Transverse colon (tissue), 4 donors: ENCODE measurements around the gene ZNF22. TPM values are rescaled to one million over a fixed set of nuclear protein-coding genes. Genes with fewer than 3 reads are reported as not detected.
A peak's percentile ranks its signal among the peaks of the same experiment; 100 is the strongest.

Source experiments
- DNase-seq: peaks from one replicate; pipeline ENCODE4 v3.0.0-alpha.2; 2019
- H3K27ac ChIP-seq, 4 donors: fragments of 200-600 bp; sonication (generic); 2 replicates each; pipeline ENCODE4 v1.5.1; 2016 to 2018; ENCODE audit warnings: inconsistent platforms in 4 of 4
- H3K27me3 ChIP-seq: fragments of 200-600 bp; sonication (generic); 2 replicates; pipeline ENCODE4 v1.5.1; 2017; ENCODE audit warnings: inconsistent platforms
- H3K36me3 ChIP-seq, 4 donors: fragments of 200-600 bp; sonication (generic); 2 replicates each; pipeline ENCODE4 v1.5.1; 2017 to 2019; ENCODE audit warnings: inconsistent platforms in 4 of 4
- H3K4me1 ChIP-seq, 4 donors: fragments of 200-600 bp; sonication (generic); 2 replicates each; pipeline ENCODE4 v1.5.1; 2017 to 2020; ENCODE audit warnings: inconsistent platforms in 4 of 4
- H3K4me3 ChIP-seq, 4 donors: fragments of 200-600 bp; sonication (generic); 1 replicate in 1 of 4; 2 replicates in 3 of 4; pipeline versions ENCODE4 v1.5.1 to v1.6.1; 2017 to 2019; ENCODE audit warnings: inconsistent platforms in 4 of 4
- H3K9me3 ChIP-seq, 2 donors: fragments of 200-600 bp; sonication (generic); 2 replicates each; pipeline ENCODE4 v1.5.1; 2017 to 2019; ENCODE audit warnings: inconsistent platforms in 2 of 2
- CTCF ChIP-seq, 5 experiments: fragments of 200-600 bp in 3 of 5; fragments of 450-650 bp in 2 of 5; sonication (generic) in 3 of 5; IDR thresholded peaks; 1 replicate in 2 of 5; 2 replicates in 3 of 5; pipeline ENCODE4 v1.5.1; 2016 to 2017; ENCODE audit warnings: antibody characterized with exemption in 5 of 5, inconsistent platforms in 3 of 5, mild to moderate bottlenecking in 2 of 5, moderate library complexity in 1 of 5
- EP300 ChIP-seq: sonication (generic); formaldehyde crosslinking; IDR thresholded peaks from one replicate; pipeline ENCODE4 v1.6.1; 2017; ENCODE audit warnings: antibody characterized with exemption, low read depth
- POLR2A ChIP-seq: fragments of 450-650 bp; IDR thresholded peaks from one replicate; pipeline ENCODE4 v1.6.1; 2016; ENCODE audit warnings: antibody characterized with exemption, mild to moderate bottlenecking, moderate library complexity
- POLR2AphosphoS5 ChIP-seq, 3 donors: sonication (generic); formaldehyde crosslinking; IDR thresholded peaks; one replicate each; pipeline ENCODE4 v1.6.1; 2016; ENCODE audit warnings: antibody characterized with exemption in 3 of 3
- WGBS, 2 donors: methylation state at CpG; one replicate each; pipeline ENCODE4 v1.1.5; 2018; ENCODE audit warnings: low coverage in 1 of 2; 5-methylcytosine and 5-hydroxymethylcytosine counted together
- in situ Hi-C, 4 donors: fragments of 200-750 bp; cut with MboI; loops; one replicate each; pipeline versions ENCODE4 v1.15.0 to v1.15.1; 2017; ENCODE audit warnings: low sequenced_read_pairs in 3 of 4, low pct_ligation_motif_present in 1 of 4, low pct_unique_long_range_greater_than_20kb in 1 of 4
- intact Hi-C: fragments of 100-400 bp; cut with DNase I; formaldehyde crosslinking; loops from one replicate; pipeline ENCODE4 v1.15.1; 2023; ENCODE audit warnings: low total_unique reads
- total RNA-seq, 4 donors: library from RNA; depleted of rRNA; stranded (reverse); fragments of >200 nt; gene quantifications; one replicate each; pipeline ENCODE4 v1.1.0, GENCODE V29; 2016

ZNF22 gene
- total RNA-seq, 4 donors from 2014 or later = 4.6 to 14.3 (median 9.5) TPM

- H3K4me3 ChIP-seq = no peak overlapping the region
- no peak for DNase-seq
- no peaks in the 10 kb centered on the region for H3K36me3 ChIP-seq
- peak overlapping the region; percentile 87 to 95 (median 87) for H3K27ac ChIP-seq
- no peaks in the 10 kb centered on the region for H3K27me3 ChIP-seq
- TF ChIP-seq CTCF (IDR thresholded peaks at IDR 0.05) (no peak), POLR2AphosphoS5 (IDR thresholded peaks at IDR 0.05) (no peak), EP300 (no peak), POLR2A (no peak)
- WGBS, 2 donors = 60 to 81% methylated on average over 1 to 14 of the region's 14 CpGs
- in situ Hi-C loops = no loop called here
- H3K4me1 ChIP-seq = peaks cover 35 to 64% (median 50%) of the 10 kb centered on the region in 4 donors
- no peaks in the 10 kb centered on the region for H3K9me3 ChIP-seq
- intact Hi-C loops = no loop called here
These were observed 20.2 kb upstream of the ZNF22 start for GRCh38 chr10:44980309-44981171.

GRCh38 chr10:44981172-44982113 lies 19.3 kb upstream of the ZNF22 start:
- in situ Hi-C loops = no loop called here

GRCh38 chr10:44982114-44982460 lies 18.6 kb upstream of the ZNF22 start:
- Histone ChIP-seq H3K9me3 (no peaks in the 10 kb centered on the region), H3K4me3 (no peak overlapping the region), H3K36me3 (no peaks in the 10 kb centered on the region), H3K4me1 (peaks cover 35 to 53% (median 45%) of the 10 kb centered on the region in 4 donors), H3K27ac (peak overlapping the region; percentile 87 to 95 (median 87)), H3K27me3 (no peaks in the 10 kb centered on the region)
- no peak for DNase-seq
- TF ChIP-seq EP300 (no peak), CTCF (IDR thresholded peaks at IDR 0.05) (no peak), POLR2A (no peak), POLR2AphosphoS5 (IDR thresholded peaks at IDR 0.05) (no peak)
- intact Hi-C loops (no loop called here), in situ Hi-C loops (no loop called here)
- WGBS, 2 donors = 79% methylated on average over 7 of the region's 9 CpGs; no CpG with 5 or more reads in 1 of the 2 donors

More at GRCh38 chr10:44981172-44982113, 19.3 kb upstream of the ZNF22 start:
- Histone ChIP-seq H3K27me3 (no peaks in the 10 kb centered on the region), H3K9me3 (no peaks in the 10 kb centered on the region), H3K36me3 (no peaks in the 10 kb centered on the region), H3K4me1 (peaks cover 35 to 56% (median 45%) of the 10 kb centered on the region in 4 donors), H3K4me3 (no peak overlapping the region), H3K27ac (peak overlapping the region; percentile 87 to 95 (median 87))
- WGBS, 2 donors = 61 to 68% methylated on average over 9 to 11 of the region's 11 CpGs
- no peak for DNase-seq
- intact Hi-C loops = no loop called here
- TF ChIP-seq EP300 (no peak), CTCF (IDR thresholded peaks at IDR 0.05) (no peak), POLR2AphosphoS5 (IDR thresholded peaks at IDR 0.05) (peak in 2 of 3 donors; percentile 24 to 49), POLR2A (peak; percentile 6)

GRCh38 chr10:44982496-44982895 lies 18.2 kb upstream of the ZNF22 start:
- intact Hi-C loops = no loop called here
- 89% methylated on average over 5 of the region's 9 CpGs; no CpG with 5 or more reads in 1 of the 2 donors for WGBS, 2 donors
- TF ChIP-seq CTCF (IDR thresholded peaks at IDR 0.05) (no peak), POLR2AphosphoS5 (IDR thresholded peaks at IDR 0.05) (no peak), EP300 (no peak), POLR2A (no peak)
- Histone ChIP-seq H3K36me3 (no peaks in the 10 kb centered on the region), H3K4me1 (peaks cover 35 to 52% (median 43%) of the 10 kb centered on the region in 4 donors), H3K27ac (peak overlapping the region; percentile 87 to 95 (median 87)), H3K4me3 (no peak overlapping the region), H3K9me3 (no peaks in the 10 kb centered on the region), H3K27me3 (no peaks in the 10 kb centered on the region)
- in situ Hi-C loops = no loop called here
- no peak for DNase-seq
